Left cardiac atrium (tissue), 4 donors: ENCODE results near the gene CRACDL. TPM values are rescaled to one million over a fixed set of nuclear protein-coding genes. Genes with fewer than 3 reads are reported as not detected.
A peak's percentile ranks its signal among the peaks of the same experiment; 100 is the strongest.

Source experiments
- ATAC-seq, 2 donors: fragments of 200-7000 bp; cut with Tn5 transposase; one replicate each; pipeline ENCODE4 v1.9.1; 2020; ENCODE audit warnings: mild to moderate bottlenecking in 2 of 2, moderate library complexity in 2 of 2
- DNase-seq: peaks from one replicate; pipeline ENCODE4 v3.0.0-alpha.2; 2020
- intact Hi-C, 2 donors: fragments of 100-400 bp; cut with DNase I; formaldehyde crosslinking; loops; one replicate each; pipeline versions ENCODE4 v1.14.1 to v1.15.1; 2022 to 2023
- total RNA-seq, 2 donors: library from RNA; stranded (reverse); fragmentation: NEBNext Ultra II Directional; extraction: Animal tissue kit (Norgen Biotek cat#: 25700); gene quantifications; one replicate each; pipeline ENCODE4 v1.2.1, GENCODE V29; 2021
- donor health status: DM: no; HTN: yes; CAD: no.
- donor health status: DM: no; HTN: yes; CAD: no; lungs with severe emphysema.
- donor health status: DM: yes; HTN: yes; CAD: no.
- donor health status: Dilated cardiomyopathy.

Gene CRACDL
- total RNA-seq, 2 donors from 2014 or later = 5.7 to 7.7 TPM

DNA sequence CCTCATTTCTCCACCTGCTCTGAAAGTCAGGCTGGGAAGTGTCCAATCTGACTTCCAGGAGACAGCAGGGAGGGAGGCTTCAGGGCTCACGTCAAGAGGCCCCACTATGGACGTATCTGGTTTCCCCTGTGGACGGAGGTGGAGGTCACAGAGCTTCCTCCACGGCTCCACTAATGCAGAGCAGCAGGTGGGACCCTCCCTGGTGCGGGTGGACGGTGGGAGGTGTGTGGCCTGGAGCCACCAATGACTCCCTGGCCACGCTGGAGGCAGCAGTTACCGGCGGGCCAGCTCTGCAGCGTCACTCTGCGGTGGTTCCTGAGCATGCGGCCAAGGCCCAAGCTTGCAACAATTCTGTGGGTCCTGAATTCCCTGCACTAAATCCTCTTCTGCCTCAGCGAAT is 9.0 kb downstream of the CRACDL start:
- DNase-seq (no peak), ATAC-seq (no peak)
- intact Hi-C loops = no loop called here

DNA sequence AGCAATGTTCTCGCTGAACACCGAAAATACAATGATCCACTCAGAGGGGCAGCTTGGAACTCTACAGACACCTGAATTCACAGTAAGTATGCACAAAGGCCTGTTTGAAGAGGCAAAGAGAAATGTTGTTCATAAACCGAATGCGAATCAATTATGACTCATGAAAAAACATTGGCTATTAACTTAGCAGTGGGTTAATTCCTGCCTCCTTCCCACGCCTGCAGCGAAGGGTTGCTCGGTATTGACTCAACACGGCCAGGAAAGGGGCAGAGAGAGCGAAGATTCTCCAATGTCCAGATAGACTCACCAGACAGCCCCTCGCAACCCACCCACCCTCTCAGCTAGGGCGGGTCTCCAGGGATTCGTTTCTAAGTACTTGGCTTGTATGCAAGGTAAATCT is 9.4 kb downstream of the CRACDL start:
- intact Hi-C loops = no loop called here
- no peak for ATAC-seq
- no peak for DNase-seq

DNA sequence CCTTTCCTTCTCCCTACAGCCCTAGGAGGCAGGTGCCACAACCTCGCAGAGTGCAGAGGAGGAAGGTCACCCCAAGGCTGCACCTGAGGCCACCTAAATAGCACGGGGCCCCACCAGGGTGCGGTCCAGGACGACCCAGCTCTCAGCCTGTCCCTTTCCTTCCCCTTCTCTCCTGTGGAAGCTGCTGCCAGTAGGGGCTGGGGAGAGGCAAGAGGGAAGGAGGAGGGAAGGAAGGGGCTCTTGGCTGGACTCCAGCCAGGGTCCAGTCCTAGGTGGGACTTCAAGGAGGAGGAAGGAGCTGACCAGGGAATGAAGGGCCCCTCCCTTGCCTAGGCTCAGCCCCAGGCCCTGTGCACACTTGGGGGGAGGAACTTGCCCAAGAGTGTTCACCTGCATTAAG is 11.1 kb downstream of the CRACDL start:
- no peak for ATAC-seq
- intact Hi-C loops = no loop called here
- no peak for DNase-seq

DNA sequence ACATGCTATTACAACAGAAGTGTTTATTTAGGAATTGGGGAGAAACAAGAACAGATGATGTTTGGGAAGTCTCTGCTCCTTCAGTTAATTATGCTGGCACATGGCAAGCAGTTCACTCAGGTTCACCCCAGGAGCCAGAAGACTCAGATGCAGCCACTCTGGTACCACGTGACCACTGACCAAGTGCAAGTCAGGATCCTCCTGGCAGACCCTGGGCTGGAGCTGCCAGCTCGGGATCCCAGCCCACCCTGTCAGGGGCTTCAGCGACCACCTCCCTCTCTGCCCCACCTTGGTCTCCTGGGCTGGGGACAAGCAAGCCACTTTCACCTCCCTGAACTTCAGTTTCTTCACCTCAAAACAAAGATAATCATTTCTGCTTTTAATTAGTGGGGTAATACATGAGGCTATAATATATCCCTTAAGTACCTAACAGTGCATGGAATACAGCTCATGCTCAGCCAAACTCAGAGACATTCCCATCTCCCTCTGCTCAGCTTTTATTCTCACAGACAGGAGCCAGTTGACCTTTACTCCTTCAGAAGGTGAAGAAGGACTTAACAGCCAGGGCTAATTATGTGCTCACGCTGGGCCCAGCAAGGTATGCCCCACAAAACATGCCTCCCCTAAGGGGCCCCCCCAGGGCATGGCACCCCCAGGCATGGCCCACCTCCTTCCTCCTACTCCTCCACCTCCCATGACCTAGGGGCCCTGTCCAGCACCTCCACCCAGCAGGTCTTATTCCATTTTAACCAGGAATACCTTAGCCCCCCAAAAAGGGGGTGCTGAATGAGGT is 11.8 kb downstream of the CRACDL start:
- DNase-seq (no peak), ATAC-seq (no peak)
- intact Hi-C loops = no loop called here

DNA sequence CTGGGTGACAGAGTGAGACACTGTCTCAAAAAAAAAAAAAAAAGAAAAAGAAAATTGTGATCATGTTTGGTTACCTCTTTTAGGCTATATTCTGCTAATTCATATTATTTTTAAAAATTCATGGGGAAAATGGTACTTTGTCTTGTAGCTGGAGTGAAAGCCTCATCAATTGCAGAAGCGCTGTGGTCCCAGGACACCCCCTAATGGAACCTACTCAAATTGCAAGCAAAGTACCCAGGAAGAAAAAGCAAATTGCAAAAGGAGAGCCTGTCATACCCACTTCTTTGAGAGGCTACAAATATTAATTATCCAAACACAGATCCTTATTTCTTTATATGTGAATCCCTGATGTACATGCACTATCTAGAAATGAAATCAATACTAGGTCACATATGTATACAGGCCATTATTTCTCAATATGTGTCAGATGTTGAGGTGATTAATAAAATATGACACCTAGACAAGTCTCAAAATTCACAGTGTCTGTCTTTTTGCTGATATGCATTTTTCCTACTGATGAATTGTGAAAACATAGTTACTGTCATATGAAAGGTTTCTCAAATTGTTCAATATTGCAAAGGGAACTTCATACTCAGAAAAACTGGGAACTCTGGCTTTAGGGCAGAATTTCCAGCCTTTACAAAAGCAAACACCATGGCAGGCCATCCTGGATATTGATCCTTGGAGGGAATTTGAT is 12.6 kb downstream of the CRACDL start:
- intact Hi-C loops = no loop called here
- ATAC-seq (no peak), DNase-seq (no peak)

DNA sequence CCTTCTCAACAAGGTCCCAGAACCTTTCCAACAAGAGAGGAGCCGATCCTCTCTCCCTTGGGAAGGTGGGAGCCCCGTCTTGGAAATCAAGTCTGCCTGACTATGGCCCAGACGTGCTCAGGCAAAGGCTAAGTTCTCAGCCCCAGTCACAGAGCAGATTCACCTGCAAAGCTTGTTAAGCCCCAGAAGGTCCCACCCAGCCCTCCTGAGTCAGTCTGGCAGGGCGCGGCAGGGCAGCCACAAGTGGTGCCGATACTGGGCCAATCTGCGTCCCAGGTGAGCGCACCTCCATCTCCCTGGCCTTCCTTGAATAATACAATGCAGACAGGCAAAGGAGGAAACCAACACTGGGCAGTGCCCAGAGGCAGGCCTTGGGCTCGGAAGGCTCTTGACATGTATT is 15.0 kb downstream of the CRACDL start:
- intact Hi-C loops = no loop called here
- ATAC-seq (no peak), DNase-seq (no peak)

DNA sequence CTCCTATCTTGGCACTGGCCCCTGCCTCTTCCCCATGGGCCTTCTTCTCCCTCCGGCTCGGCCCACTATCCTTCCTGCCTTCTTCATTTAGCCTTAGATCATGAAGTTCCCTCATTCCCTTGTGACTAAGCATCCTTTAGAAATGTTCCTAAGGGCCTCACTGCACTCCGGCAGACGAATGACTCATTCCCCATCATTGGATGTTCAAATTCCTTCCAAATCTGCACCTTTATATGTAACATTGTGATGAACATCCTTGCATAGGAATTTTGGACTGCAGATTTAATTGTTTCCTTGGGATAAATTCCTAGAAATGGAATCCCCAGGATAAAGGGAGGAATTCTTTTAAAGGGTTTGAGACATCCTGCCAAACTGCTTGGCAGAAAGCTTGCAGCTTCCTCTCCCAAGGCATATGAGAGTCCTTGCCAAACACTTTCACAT is 19.0 kb downstream of the CRACDL start:
- intact Hi-C loops = no loop called here
- no peak for DNase-seq
- peak in 1 of 2 donors; percentile 49 for ATAC-seq

DNA sequence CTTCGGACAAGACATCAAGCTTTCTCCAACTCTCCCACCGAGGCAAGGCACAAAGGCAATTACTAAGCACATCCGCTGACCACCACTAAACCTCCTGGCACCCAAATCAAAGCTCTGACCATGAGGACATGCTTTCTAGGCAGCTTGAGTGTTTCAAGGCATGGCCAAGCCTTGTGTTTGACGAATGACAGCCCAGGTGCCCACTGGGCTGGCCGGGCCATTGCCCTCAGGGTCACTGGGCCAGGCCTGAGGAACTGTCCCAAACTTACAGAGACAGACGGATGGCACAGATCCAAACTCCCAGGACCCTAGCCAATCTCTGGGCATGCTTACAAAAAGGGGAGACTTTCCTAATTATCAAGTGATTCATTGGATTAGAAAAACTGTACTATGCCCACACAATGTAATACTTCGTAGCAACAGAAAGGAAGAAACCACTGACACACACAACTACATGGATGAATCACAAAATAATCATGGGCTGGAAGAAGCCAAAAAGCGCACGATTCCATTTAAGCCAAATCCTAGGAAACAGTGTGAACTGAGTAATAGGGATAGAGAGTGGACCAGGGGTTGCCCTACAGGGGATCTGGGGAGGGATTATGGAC is 20.2 kb downstream of the CRACDL start:
- no peak for DNase-seq
- intact Hi-C loops = no loop called here
- ATAC-seq = peak in 1 of 2 donors; percentile 11

DNA sequence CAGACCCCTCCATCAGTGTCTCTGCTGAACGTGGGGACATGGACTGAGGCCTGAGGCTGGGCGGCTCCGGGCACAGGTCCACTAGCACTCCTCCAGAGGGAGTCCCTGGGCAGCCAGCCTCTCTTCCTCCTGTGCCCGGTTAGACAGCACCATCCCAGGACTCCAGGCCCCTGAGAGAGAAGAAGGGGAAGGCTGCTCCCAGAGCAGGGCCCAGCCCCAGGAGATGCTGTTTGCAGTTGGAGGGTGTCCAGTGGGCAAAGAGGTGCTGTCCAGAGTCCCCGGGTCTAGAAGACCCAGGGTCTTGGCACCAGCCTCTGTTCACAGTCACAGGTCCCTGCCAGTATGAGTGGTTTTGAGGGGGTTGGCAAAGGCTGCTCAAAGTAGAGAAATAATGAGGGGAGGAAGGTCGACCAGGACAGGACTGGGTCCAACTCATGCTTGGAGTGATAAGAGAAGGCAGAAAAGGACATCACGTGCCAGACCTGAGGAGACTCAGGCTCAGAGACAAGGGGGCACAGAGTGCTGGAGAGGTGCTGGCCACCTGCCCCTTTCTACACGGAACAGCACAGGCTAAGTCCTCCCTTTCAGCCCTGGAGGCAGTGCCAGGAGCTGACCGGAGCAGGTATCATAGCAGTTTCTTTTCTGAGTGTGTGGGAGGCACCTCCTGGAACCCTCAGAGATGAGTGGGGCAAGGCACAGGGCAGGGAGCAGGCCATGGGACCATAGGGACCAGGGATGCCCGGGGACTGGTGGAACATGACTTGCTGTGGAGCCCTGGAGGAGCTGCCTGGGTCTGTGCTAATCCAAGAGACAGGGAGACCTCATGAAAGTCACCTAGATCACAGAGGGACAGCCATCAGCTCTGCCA is 21.1 kb downstream of the CRACDL start:
- DNase-seq (no peak), ATAC-seq (no peak)
- intact Hi-C loops = no loop called here

DNA sequence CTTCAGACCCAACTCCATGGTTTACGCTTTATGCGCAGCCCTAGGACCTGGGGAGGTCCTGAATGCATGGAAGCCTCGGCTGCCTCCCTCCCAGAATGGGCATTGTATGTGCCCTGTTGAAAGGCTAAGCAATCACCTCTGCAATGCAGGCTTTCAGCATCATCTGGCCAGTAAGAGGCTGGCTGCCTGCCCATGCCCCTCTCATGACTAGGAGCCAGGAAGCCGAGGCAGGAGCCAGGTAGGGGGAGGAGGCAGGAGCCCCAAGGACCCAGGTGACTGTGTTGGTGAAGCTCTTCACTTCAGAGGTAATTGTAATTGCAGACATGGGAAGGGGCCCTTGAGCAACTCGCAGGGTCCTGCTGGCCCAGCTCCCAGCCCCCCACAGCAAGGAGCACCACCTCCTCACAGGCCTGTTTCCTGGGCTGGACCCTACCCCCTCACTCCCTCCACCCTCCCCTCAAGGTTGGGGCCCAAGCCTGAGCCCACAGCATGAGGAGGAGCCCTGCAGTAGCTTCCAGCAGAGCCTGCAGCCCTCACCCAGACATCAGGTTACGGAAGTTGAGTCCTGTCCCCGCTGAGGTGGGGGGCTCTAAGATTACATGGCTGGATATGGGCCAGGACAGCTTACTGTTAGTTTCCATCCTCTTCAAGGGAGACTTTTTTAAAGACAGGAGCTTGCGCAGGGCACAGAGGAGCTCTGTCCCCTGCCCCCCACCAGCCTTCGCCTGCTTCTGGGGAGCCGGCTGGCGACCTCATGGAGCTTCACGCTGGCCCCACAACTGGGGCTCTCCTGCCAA is 21.9 kb downstream of the CRACDL start:
- intact Hi-C loops = no loop called here
- DNase-seq = no peak
- no peak for ATAC-seq

DNA sequence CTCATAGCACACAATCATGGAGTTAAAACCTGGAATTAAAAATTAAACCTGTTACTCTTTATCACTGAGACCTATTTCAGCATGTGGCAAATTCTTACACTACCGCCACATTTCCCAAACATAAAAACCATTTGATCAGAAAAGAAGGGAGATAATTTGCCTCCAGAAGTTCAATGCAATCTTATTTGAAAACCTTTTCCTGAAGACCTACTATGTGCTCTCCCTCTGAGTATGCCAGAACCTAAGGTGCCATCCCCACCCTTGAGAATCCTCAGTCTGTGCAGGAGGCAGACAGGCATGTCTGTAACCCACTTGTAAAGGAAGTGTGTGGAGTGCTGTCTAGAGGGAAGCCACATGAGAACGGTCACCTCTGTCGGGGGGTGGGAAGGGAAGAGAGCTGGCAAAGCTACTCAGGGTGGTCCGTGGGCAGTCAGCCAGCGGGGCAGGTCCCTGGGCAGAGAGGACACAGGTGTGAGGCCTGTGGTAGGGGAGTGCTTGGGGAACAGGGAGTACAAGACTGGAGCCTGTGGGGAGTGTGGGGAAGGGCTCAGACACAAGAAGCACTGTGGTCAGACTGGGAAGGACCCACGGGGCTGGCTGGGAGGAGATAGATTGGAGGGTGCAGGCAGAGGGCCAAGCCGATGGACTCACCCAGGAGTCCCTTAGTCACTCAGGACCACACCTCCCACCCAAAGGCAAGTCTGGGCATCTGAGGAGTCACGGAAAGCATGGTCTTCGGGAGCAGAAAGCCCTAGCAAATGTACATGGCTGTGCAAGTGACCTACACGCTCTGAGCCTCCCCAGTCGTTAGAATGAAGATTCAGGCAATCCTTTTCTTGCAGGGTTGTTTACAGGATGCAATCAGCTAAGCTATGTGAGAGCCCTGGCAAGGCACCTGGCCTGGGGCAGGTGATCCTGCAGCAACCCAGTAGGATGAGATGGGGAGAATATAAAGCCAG is 22.8 kb downstream of the CRACDL start:
- DNase-seq (no peak), ATAC-seq (no peak)
- intact Hi-C loops = no loop called here

DNA sequence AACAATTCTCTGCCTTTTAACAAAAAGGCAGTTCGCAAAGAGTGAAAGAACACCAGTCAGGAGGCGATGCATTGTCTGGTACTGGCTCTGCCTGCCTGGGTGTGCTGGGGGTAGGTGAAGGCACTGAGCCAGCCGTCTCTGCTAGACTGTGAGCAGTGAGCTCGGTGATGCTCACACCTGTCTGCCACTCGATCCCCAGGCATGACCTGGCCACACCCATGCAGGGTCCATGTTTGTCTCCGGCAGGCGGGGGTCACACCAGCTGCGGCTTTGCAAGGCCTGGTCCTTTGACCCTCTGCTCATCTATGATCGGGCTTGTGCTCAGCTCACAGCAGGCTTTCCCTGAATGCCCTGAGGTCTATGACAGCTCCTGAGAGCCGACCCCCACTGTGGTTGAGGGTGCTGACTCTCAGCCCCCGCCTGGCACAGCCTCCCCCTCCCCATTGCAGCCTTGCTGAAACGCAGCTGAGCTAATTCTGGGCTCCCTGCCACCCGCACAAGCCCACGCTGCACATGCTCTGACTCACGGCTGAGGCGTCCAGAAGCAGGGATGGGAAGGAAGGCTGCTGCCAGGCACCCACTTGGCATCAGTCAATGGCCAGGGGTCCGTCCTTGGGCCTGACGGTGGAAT is 23.7 kb downstream of the CRACDL start:
- intact Hi-C loops = no loop called here
- peak; percentile 67 for DNase-seq
- ATAC-seq = peak; percentile 70 to 90

DNA sequence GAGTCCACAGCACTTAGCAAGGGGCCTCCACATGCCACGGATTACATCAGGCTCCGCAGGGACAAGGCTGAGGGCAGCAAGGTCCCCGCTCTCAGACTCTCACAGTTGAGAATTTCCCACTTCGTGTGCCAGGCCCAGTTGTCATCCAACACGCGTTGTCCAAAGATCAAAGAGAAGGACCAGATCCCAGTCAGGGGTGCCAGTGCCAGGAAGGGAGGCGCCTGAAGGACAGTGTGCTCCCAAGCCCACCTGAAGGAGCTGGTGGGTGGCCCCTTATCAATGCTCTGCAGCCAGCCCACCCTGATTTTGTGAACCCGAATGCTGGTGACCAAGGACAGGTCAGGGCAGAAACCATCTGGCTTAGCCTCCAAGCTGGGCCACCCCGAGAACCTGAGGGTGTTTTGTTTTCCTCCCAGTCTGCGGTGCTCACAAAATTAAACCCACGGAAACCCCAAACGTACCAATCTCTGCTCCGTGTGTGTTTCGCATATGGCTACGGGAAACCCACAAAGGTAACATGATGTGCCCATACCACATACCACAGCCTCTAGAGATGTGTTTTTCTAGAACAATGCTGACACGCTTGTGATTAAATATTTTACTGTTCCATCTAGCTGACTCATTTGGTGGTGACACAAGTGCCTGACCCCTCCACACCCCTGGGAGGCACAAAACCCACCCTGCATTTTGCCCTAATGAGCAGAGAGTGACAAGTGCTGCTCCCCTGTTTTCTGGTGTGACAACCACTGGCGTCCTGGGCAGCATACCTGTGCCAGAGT is 24.5 kb downstream of the CRACDL start:
- ATAC-seq (no peak), DNase-seq (no peak)
- intact Hi-C loops = no loop called here

DNA sequence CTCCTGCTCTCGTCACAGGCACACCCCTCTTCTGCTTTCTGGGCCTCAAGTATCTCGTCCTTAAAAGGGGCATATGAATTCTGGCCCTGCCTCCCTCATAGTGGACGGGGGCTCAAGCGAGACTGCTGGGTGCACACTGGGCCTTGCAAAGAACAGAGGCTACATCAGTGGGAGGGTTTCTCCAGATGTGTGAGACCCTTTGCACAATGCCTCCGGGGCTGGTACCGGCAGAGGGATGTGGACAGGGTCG is 25.0 kb downstream of the CRACDL start:
- intact Hi-C loops = no loop called here
- ATAC-seq = no peak

DNA sequence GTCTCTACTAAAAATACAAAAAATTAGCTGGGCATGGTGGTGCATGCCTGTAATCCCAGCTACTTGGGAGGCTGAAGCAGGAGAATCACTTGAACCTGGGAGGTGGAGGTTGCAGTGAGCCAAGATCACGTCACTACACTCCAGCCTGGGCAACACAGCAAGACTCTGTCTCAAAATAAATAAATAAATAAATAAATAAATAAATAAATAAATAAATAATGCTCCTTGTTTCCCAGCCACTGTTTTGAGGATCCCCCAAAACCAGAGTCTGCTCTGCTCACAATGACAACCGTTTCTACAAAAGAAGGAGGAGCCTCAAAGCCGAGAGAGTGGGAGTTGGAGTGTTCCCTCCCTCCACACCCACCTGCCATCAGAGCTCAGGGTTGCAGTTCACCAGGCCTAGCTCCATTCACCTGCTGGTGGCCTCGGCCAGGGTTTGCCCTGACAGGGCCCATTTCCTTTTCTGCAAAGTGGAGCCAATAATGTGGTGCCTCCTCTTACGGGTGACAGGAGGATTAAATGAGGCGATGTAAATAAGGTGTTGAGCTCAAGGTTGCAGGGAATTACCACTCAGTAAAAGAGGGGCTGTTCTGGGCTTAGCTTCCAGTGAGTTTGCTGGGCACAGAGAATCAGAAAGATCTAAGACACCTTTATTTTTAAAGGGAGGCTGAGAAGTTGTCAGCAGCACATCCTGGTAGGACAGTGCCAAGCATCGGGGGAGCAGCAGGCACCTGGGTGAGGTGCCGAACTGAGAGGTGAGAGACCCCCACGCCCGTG is 25.5 kb downstream of the CRACDL start:
- no peak for ATAC-seq
- no peak for DNase-seq
- intact Hi-C loops = no loop called here

More for the DNA sequence above, 25.0 kb downstream of the CRACDL start:
- DNase-seq = no peak
